ENCODE results near the gene LAX1.

Gene LAX1

GRCh38 chr1:203768256-203768655, 3.3 kb downstream of the LAX1 start:
- POLR2A ChIA-PET = no interaction called here
- 98% methylated on average over 4 of the region's 6 CpGs for WGBS (ENCODE audit: insufficient coverage)

DNA sequence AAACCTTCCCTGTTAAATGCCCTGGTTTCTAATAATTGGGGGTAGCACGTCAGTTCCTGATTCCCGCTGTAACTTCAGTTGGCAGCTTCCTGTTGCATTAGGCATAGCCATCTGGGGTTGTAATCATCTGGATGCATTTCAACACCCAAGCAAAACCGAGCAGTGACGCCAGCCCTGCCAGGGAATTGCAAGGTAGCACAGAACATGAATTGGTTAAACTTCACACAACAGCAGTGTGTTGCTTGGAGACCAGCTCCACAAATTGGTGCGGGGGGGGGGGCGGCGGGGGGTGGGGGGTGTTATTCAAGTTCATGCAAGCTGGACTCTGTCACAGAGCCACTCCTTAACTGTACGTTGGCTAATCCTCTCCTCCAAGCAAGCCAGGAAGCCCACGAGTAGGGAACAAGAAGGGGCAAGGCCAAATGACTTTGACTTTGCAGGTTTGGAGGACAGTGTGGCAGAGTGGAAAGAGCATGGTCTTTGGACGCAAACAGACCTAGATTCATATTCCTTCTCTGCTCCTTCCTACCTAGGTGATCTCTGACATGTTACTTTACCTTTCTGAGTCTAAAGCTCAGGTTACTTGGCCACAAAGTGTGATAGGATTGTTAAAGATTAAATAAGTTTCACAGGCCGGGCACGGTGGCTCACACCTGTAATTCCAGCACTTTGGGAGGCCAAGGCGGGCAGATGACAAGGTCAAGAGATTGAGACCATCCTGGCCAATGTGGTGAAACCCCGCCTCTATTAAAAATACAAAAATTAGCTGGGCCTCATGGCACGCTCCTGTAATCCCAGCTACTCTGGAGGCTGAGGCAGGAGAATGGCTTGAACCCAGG, 4.7 kb downstream of the LAX1 start:
- CTCF ChIA-PET = interaction anchor here (1.0 to 1.7 kb wide), 3 partner anchors 9 to 68 kb away, joined by 3 to 6 read pairs (median 3); no protein-coding TSS in a partner anchor
- Histone ChIP-seq H3K9me3 (ENCODE audit: control extremely low read depth in 1 of 5, control insufficient read depth in 4 of 5, insufficient read depth in 2 of 5, low read depth in 1 of 5, low read length in 4 of 5) (no peaks in the 10 kb centered on the region), H3K4me1 (ENCODE audit: control extremely low read depth in 1 of 4, control insufficient read depth in 4 of 4, insufficient read depth in 4 of 4, low read length in 3 of 4) (peaks cover 3 to 32% (median 20%) of the 10 kb centered on the region in 4 experiments), H3K36me3 (ENCODE audit: control insufficient read depth in 4 of 4, insufficient read depth in 4 of 4, low read length in 3 of 4) (no peaks in the 10 kb centered on the region), H3K27ac (ENCODE audit: insufficient read depth in 1 of 2, low read depth in 1 of 2, low read length in 2 of 2, poor library complexity in 1 of 2, severe bottlenecking in 2 of 2) (no peak overlapping the region), H3K4me3 (ENCODE audit: control insufficient read depth in 1 of 7, extremely low read depth in 1 of 7, insufficient read depth in 4 of 7, low read depth in 2 of 7, low read length in 6 of 7) (peak overlapping the region in 1 of 7 experiments; percentile 28), H3K27me3 (replicated peaks in 2 of 5; ENCODE audit: control insufficient read depth in 4 of 5, insufficient read depth in 5 of 5, low read length in 4 of 5) (no peaks in the 10 kb centered on the region)
- POLR2A ChIA-PET = interaction anchor here (0.5 kb wide), 1 partner anchor 38 kb away, joined by 6 read pairs; no protein-coding TSS in a partner anchor
- peak; percentile 91 to 99 (median 98) for DNase-seq
- WGBS (ENCODE audit: insufficient coverage) = 45% methylated on average over 9 of the region's 15 CpGs

More at GRCh38 chr1:203768256-203768655, 3.3 kb downstream of the LAX1 start:
- Histone ChIP-seq H3K4me3 (ENCODE audit: control insufficient read depth in 1 of 7, extremely low read depth in 1 of 7, insufficient read depth in 4 of 7, low read depth in 2 of 7, low read length in 6 of 7) (no peak overlapping the region), H3K36me3 (ENCODE audit: control insufficient read depth in 4 of 4, insufficient read depth in 4 of 4, low read length in 3 of 4) (no peaks in the 10 kb centered on the region), H3K27ac (ENCODE audit: insufficient read depth in 1 of 2, low read depth in 1 of 2, low read length in 2 of 2, poor library complexity in 1 of 2, severe bottlenecking in 2 of 2) (no peak overlapping the region), H3K4me1 (ENCODE audit: control extremely low read depth in 1 of 4, control insufficient read depth in 4 of 4, insufficient read depth in 4 of 4, low read length in 3 of 4) (peaks cover 5 to 37% (median 27%) of the 10 kb centered on the region in 4 experiments), H3K9me3 (ENCODE audit: control extremely low read depth in 1 of 5, control insufficient read depth in 4 of 5, insufficient read depth in 2 of 5, low read depth in 1 of 5, low read length in 4 of 5) (no peaks in the 10 kb centered on the region), H3K27me3 (replicated peaks in 2 of 5; ENCODE audit: control insufficient read depth in 4 of 5, insufficient read depth in 5 of 5, low read length in 4 of 5) (no peaks in the 10 kb centered on the region)
- CTCF ChIA-PET = interaction anchor here (0.9 to 1.7 kb wide), 3 partner anchors 10 to 66 kb away, joined by 3 to 6 read pairs (median 3); no protein-coding TSS in a partner anchor
- no peak for DNase-seq

DNA sequence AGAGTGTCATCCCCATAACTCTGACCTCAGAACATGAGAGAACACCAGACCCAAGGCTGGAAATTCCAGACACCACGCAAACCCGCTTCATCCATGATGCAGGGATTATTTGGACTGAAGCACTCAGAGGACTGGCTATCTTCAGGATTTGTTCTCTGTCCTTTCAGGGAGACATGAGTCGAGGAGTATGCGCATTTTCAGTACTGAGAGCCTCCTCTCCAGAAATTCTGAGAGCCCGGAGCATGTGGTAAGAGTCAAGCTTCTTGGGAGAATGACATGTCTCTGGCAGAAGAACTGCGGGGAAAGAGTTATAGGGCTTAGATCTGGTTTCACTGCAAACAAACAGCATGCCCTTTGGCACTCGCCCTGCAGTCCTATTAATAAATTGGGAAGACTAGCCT, 6.9 kb downstream of the LAX1 start:
- CTCF ChIA-PET = no interaction called here
- peaks cover 3 to 25% (median 16%) of the 10 kb centered on the region in 4 experiments for H3K4me1 ChIP-seq (ENCODE audit: control extremely low read depth in 1 of 4, control insufficient read depth in 4 of 4, insufficient read depth in 4 of 4, low read length in 3 of 4)
- POLR2A ChIA-PET = no interaction called here
- WGBS (ENCODE audit: insufficient coverage) = 96% methylated on average over 7 of the region's 7 CpGs
- no peaks in the 10 kb centered on the region for H3K9me3 ChIP-seq (ENCODE audit: control extremely low read depth in 1 of 5, control insufficient read depth in 4 of 5, insufficient read depth in 2 of 5, low read depth in 1 of 5, low read length in 4 of 5)
- H3K4me3 ChIP-seq (ENCODE audit: control insufficient read depth in 1 of 7, extremely low read depth in 1 of 7, insufficient read depth in 4 of 7, low read depth in 2 of 7, low read length in 6 of 7) = no peak overlapping the region
- no peaks in the 10 kb centered on the region for H3K36me3 ChIP-seq (ENCODE audit: control insufficient read depth in 4 of 4, insufficient read depth in 4 of 4, low read length in 3 of 4)
- no peak for DNase-seq
- H3K27me3 ChIP-seq (replicated peaks in 2 of 5; ENCODE audit: control insufficient read depth in 4 of 5, insufficient read depth in 5 of 5, low read length in 4 of 5) = no peaks in the 10 kb centered on the region
- H3K27ac ChIP-seq (ENCODE audit: insufficient read depth in 1 of 2, low read depth in 1 of 2, low read length in 2 of 2, poor library complexity in 1 of 2, severe bottlenecking in 2 of 2) = no peak overlapping the region

GRCh38 chr1:203772836-203773235, 7.9 kb downstream of the LAX1 start:
- POLR2A ChIA-PET = no interaction called here
- Histone ChIP-seq H3K36me3 (ENCODE audit: control insufficient read depth in 4 of 4, insufficient read depth in 4 of 4, low read length in 3 of 4) (no peaks in the 10 kb centered on the region), H3K9me3 (ENCODE audit: control extremely low read depth in 1 of 5, control insufficient read depth in 4 of 5, insufficient read depth in 2 of 5, low read depth in 1 of 5, low read length in 4 of 5) (no peaks in the 10 kb centered on the region), H3K27ac (ENCODE audit: insufficient read depth in 1 of 2, low read depth in 1 of 2, low read length in 2 of 2, poor library complexity in 1 of 2, severe bottlenecking in 2 of 2) (no peak overlapping the region), H3K4me3 (ENCODE audit: control insufficient read depth in 1 of 7, extremely low read depth in 1 of 7, insufficient read depth in 4 of 7, low read depth in 2 of 7, low read length in 6 of 7) (no peak overlapping the region), H3K27me3 (replicated peaks in 2 of 5; ENCODE audit: control insufficient read depth in 4 of 5, insufficient read depth in 5 of 5, low read length in 4 of 5) (no peaks in the 10 kb centered on the region), H3K4me1 (ENCODE audit: control extremely low read depth in 1 of 4, control insufficient read depth in 4 of 4, insufficient read depth in 4 of 4, low read length in 3 of 4) (peaks cover 3 to 27% (median 16%) of the 10 kb centered on the region in 4 experiments)
- CTCF ChIA-PET = no interaction called here
- WGBS (ENCODE audit: insufficient coverage) = no CpG with 5 or more reads among the region's 1 CpG
- DNase-seq = no peak

- ChIA-PET CTCF (interaction anchor here (0.5 to 2.0 kb wide), 7 partner anchors 15 to 182 kb away, joined by 3 to 6 read pairs (median 3); no protein-coding TSS in a partner anchor), POLR2A (no interaction called here)
- H3K27me3 ChIP-seq (replicated peaks in 2 of 5; ENCODE audit: control insufficient read depth in 4 of 5, insufficient read depth in 5 of 5, low read length in 4 of 5) = no peaks in the 10 kb centered on the region
- H3K36me3 ChIP-seq (ENCODE audit: control insufficient read depth in 4 of 4, insufficient read depth in 4 of 4, low read length in 3 of 4) = no peaks in the 10 kb centered on the region
- no peak overlapping the region for H3K27ac ChIP-seq (ENCODE audit: insufficient read depth in 1 of 2, low read depth in 1 of 2, low read length in 2 of 2, poor library complexity in 1 of 2, severe bottlenecking in 2 of 2)
- H3K4me1 ChIP-seq (ENCODE audit: control extremely low read depth in 1 of 4, control insufficient read depth in 4 of 4, insufficient read depth in 4 of 4, low read length in 3 of 4) = peaks cover 4 to 15% (median 8%) of the 10 kb centered on the region in 4 experiments
- DNase-seq = no peak
- no peak overlapping the region for H3K4me3 ChIP-seq (ENCODE audit: control insufficient read depth in 1 of 7, extremely low read depth in 1 of 7, insufficient read depth in 4 of 7, low read depth in 2 of 7, low read length in 6 of 7)
- WGBS (ENCODE audit: insufficient coverage) = 89% methylated on average over 3 of the region's 4 CpGs
- no peaks in the 10 kb centered on the region for H3K9me3 ChIP-seq (ENCODE audit: control extremely low read depth in 1 of 5, control insufficient read depth in 4 of 5, insufficient read depth in 2 of 5, low read depth in 1 of 5, low read length in 4 of 5)
These were observed 11.7 kb downstream of the LAX1 start for GRCh38 chr1:203776636-203777035.

DNA sequence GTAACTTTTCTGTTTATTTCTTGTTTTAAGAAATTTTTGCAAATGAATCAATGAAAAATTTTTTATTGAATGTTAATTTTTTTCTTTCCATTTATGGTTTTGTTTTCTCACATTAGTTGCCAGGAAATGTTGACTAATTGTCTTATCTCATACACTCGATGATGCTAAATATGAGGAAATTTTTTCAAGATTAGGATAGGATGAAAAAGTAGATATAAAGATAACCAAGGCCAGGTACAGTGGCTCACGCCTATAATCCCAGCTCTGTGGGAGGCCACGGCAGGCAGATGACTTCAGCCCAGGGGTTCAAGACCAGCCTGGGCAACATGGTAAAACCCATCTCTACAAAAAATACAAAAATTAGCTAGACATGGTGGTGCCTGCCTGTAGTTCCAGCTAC, 12.6 kb downstream of the LAX1 start:
- Histone ChIP-seq H3K27ac (ENCODE audit: insufficient read depth in 1 of 2, low read depth in 1 of 2, low read length in 2 of 2, poor library complexity in 1 of 2, severe bottlenecking in 2 of 2) (no peak overlapping the region), H3K9me3 (ENCODE audit: control extremely low read depth in 1 of 5, control insufficient read depth in 4 of 5, insufficient read depth in 2 of 5, low read depth in 1 of 5, low read length in 4 of 5) (no peaks in the 10 kb centered on the region), H3K36me3 (ENCODE audit: control insufficient read depth in 4 of 4, insufficient read depth in 4 of 4, low read length in 3 of 4) (no peaks in the 10 kb centered on the region), H3K4me1 (ENCODE audit: control extremely low read depth in 1 of 4, control insufficient read depth in 4 of 4, insufficient read depth in 4 of 4, low read length in 3 of 4) (peaks cover 4 to 15% (median 8%) of the 10 kb centered on the region in 4 experiments), H3K4me3 (ENCODE audit: control insufficient read depth in 1 of 7, extremely low read depth in 1 of 7, insufficient read depth in 4 of 7, low read depth in 2 of 7, low read length in 6 of 7) (no peak overlapping the region), H3K27me3 (replicated peaks in 2 of 5; ENCODE audit: control insufficient read depth in 4 of 5, insufficient read depth in 5 of 5, low read length in 4 of 5) (no peaks in the 10 kb centered on the region)
- CTCF ChIA-PET = interaction anchor here (1.1 to 1.5 kb wide), 4 partner anchors 9 to 36 kb away, joined by 3 to 5 read pairs (median 4); no protein-coding TSS in a partner anchor
- POLR2A ChIA-PET = no interaction called here
- WGBS (ENCODE audit: insufficient coverage) = 92% methylated on average over 2 of the region's 3 CpGs
- no peak for DNase-seq

- H3K27me3 ChIP-seq (replicated peaks in 2 of 5; ENCODE audit: control insufficient read depth in 4 of 5, insufficient read depth in 5 of 5, low read length in 4 of 5) = no peaks in the 10 kb centered on the region
- ChIA-PET POLR2A (no interaction called here), CTCF (interaction anchor here (1.1 to 1.5 kb wide), 2 partner anchors 9 to 13 kb away, joined by 3 to 4 read pairs; no protein-coding TSS in a partner anchor)
- H3K27ac ChIP-seq (ENCODE audit: insufficient read depth in 1 of 2, low read depth in 1 of 2, low read length in 2 of 2, poor library complexity in 1 of 2, severe bottlenecking in 2 of 2) = peak overlapping the region in 1 of 2 experiments; percentile 71
- WGBS (ENCODE audit: insufficient coverage) = 0% methylated on average over 1 of the region's 3 CpGs
- peak overlapping the region in 3 of 7 experiments; percentile 7 to 26 (median 11) for H3K4me3 ChIP-seq (ENCODE audit: control insufficient read depth in 1 of 7, extremely low read depth in 1 of 7, insufficient read depth in 4 of 7, low read depth in 2 of 7, low read length in 6 of 7)
- H3K9me3 ChIP-seq (ENCODE audit: control extremely low read depth in 1 of 5, control insufficient read depth in 4 of 5, insufficient read depth in 2 of 5, low read depth in 1 of 5, low read length in 4 of 5) = no peaks in the 10 kb centered on the region
- H3K36me3 ChIP-seq (ENCODE audit: control insufficient read depth in 4 of 4, insufficient read depth in 4 of 4, low read length in 3 of 4) = no peaks in the 10 kb centered on the region
- H3K4me1 ChIP-seq (ENCODE audit: control extremely low read depth in 1 of 4, control insufficient read depth in 4 of 4, insufficient read depth in 4 of 4, low read length in 3 of 4) = peaks cover 4 to 15% (median 8%) of the 10 kb centered on the region in 4 experiments
- peak; percentile 69 to 87 (median 79) for DNase-seq
These were observed 13.2 kb downstream of the LAX1 start for GRCh38 chr1:203778146-203778545.
